ENCODE data around the gene GINM1. TPM values are rescaled to one million over a fixed set of nuclear protein-coding genes. Genes with fewer than 3 reads are reported as not detected.

Gene GINM1
- total and polyA plus RNA-seq, 2 donors (not counting 3 experiments of a cell fraction or from before 2014, with no cell fraction given) = 14.6 to 38.0 TPM

DNA sequence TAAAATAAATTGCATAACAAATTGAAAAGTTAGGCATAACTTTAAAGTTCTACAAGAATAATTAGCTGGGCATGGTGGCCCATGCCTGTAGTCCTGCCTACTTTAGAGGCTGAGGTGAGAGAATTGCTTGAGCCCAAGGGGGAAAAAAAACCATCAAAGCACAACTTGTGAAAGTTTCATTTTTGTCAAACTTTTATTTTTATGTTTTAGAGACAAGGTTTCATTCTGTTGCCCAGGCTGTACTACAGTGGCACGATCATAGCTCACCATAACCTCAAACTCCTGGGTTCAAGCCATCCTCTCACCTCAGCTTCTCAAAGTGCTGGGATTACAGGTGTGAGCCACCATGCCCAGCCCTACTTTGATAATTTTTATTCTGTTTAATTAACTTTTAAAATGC lies 68.1 kb downstream of the GINM1 start:
- H3K4me3 ChIP-seq (replicated peaks in 1 of 3; ENCODE audit: insufficient read depth in 1 of 3, low read depth in 1 of 3, low read length in 3 of 3) = no peak overlapping the region
- FAIRE-seq (no peak), DNase-seq (ENCODE audit: low read depth, low spot score) (no peak)
- dilution Hi-C loops (cut with MboI; ENCODE audit: extremely low pct_ligation_motif_present, low sequenced_read_pairs) (no loop called here), intact Hi-C loops (cut with micrococcal nuclease) (no loop called here)
- H3K36me3 ChIP-seq (ENCODE audit: control insufficient read depth in 2 of 2, extremely low read depth in 1 of 2, insufficient read depth in 2 of 2, low read length in 2 of 2) = no peaks in the 10 kb centered on the region
- peaks cover 2% of the 10 kb centered on the region for H3K79me2 ChIP-seq (ENCODE audit: control insufficient read depth, insufficient read depth, low read length)
- H3K4me2 ChIP-seq (ENCODE audit: insufficient read depth, low read length) = no peak overlapping the region
- no TSS peak for BruUV-seq (replicated peaks)
- no peaks in the 10 kb centered on the region for H3K4me1 ChIP-seq (ENCODE audit: control insufficient read depth, extremely low read depth, insufficient read depth, low read length)
- CTCF ChIA-PET = no interaction called here
- H3K9me1 ChIP-seq (replicated peaks; ENCODE audit: control insufficient read depth, extremely low read depth, insufficient read depth, low read length) = no peaks in the 10 kb centered on the region
- H3K9me3 ChIP-seq (replicated peaks; ENCODE audit: control insufficient read depth, insufficient read depth, low read length) = no peaks in the 10 kb centered on the region
- H3K27ac ChIP-seq (ENCODE audit: insufficient read depth, low read depth, low read length) = no peak overlapping the region
- H3K9ac ChIP-seq (replicated peaks; ENCODE audit: extremely low read depth, insufficient read depth, low read length) = no peak overlapping the region
- no peak for TF ChIP-seq POLR2A (IDR thresholded peaks at IDR 0.05; ENCODE audit: low read depth, low read length)
- no peak for TF ChIP-seq POLR2AphosphoS5 (IDR thresholded peaks at IDR 0.05; ENCODE audit: insufficient read depth, low read depth, low read length)
- TF ChIP-seq, protein P1, sequence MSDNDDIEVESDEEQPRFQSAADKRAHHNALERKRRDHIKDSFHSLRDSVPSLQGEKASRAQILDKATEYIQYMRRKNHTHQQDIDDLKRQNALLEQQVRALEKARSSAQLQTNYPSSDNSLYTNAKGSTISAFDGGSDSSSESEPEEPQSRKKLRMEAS (IDR thresholded peaks at IDR 0.05; ENCODE audit: insufficient read depth, insufficient read length) = no peak
- TF ChIP-seq GATA2 (IDR thresholded peaks at IDR 0.05; ENCODE audit: insufficient read depth, insufficient read length, low read depth, low read length) = no peak
- TF ChIP-seq FOS (IDR thresholded peaks at IDR 0.05; ENCODE audit: borderline replicate concordance, insufficient read depth, low read length) = no peak
- TF ChIP-seq, protein P2, sequence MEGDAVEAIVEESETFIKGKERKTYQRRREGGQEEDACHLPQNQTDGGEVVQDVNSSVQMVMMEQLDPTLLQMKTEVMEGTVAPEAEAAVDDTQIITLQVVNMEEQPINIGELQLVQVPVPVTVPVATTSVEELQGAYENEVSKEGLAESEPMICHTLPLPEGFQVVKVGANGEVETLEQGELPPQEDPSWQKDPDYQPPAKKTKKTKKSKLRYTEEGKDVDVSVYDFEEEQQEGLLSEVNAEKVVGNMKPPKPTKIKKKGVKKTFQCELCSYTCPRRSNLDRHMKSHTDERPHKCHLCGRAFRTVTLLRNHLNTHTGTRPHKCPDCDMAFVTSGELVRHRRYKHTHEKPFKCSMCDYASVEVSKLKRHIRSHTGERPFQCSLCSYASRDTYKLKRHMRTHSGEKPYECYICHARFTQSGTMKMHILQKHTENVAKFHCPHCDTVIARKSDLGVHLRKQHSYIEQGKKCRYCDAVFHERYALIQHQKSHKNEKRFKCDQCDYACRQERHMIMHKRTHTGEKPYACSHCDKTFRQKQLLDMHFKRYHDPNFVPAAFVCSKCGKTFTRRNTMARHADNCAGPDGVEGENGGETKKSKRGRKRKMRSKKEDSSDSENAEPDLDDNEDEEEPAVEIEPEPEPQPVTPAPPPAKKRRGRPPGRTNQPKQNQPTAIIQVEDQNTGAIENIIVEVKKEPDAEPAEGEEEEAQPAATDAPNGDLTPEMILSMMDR (IDR thresholded peaks at IDR 0.05; ENCODE audit: extremely low read depth in 1 of 2, insufficient read depth in 1 of 2, low read depth in 1 of 2, low read length in 2 of 2) = no peak
- TF ChIP-seq JUN (IDR thresholded peaks at IDR 0.05; ENCODE audit: borderline replicate concordance, insufficient read depth, insufficient read length, low read depth) = no peak
- TF ChIP-seq EZH2 (IDR thresholded peaks at IDR 0.05; ENCODE audit: borderline replicate concordance, low read depth, low read length, severe bottlenecking) = no peak
- TF ChIP-seq MYC (IDR thresholded peaks at IDR 0.05; ENCODE audit: low read depth, low read length) = no peak
- POLR2A ChIA-PET = no interaction called here
- no peaks in the 10 kb centered on the region for H4K20me1 ChIP-seq (replicated peaks; ENCODE audit: control insufficient read depth, extremely low read depth, insufficient read depth, low read length)
- no peak overlapping the region for H2AFZ ChIP-seq (ENCODE audit: low read depth, low read length)
- no peaks in the 10 kb centered on the region for H3K27me3 ChIP-seq (ENCODE audit: control insufficient read depth in 2 of 2, insufficient read depth in 2 of 2, low read length in 2 of 2)
